Stimulated activated CD8-positive, alpha-beta memory T cell treated with anti-CD3 and anti-CD28 coated beads, Interleukin-7, amount 100 ng/mL, for 1 hour (primary cell): ENCODE results near the gene ATF5.

ENCODE experiments used
- DNase-seq, 2 donors: peaks; one replicate each; pipeline ENCODE4 v3.0.0-alpha.2; 2020; ENCODE audit warnings: low read depth in 2 of 2

ATF5 gene

DNA sequence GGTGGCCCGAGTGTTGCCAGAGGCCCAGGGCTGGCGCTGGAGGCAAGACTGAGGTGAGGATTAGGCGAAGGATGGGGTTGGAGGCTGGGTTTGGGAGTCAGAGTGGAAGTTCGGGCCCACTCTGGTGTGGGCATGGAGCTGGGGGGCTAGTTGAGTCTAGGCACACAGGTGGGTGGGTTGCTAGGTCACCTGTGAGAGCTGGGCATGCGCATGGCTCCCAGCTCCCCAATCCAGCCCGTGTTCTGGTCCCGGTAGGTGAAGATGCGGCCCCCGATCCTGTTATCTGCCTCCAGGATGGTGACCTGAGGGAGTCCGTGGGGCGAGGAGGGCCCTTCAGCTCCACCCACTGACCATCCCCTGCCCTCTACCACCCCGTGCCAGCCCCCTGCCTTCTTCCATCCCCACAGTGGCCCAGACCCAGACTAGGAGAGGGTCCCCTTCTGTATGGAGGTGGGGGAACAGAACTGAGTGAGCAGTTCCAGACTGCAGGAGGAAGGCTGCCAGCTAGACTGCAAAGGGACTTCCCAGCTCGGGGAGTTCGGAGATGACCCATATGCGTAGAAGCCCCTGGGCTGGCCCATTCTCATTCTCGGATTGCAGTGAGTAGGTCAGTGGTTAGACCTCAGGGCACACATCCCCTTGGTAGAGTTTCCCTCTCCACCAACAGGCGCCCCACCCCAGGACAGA lies 34.0 kb upstream of the ATF5 start:
- no peak for DNase-seq

DNA sequence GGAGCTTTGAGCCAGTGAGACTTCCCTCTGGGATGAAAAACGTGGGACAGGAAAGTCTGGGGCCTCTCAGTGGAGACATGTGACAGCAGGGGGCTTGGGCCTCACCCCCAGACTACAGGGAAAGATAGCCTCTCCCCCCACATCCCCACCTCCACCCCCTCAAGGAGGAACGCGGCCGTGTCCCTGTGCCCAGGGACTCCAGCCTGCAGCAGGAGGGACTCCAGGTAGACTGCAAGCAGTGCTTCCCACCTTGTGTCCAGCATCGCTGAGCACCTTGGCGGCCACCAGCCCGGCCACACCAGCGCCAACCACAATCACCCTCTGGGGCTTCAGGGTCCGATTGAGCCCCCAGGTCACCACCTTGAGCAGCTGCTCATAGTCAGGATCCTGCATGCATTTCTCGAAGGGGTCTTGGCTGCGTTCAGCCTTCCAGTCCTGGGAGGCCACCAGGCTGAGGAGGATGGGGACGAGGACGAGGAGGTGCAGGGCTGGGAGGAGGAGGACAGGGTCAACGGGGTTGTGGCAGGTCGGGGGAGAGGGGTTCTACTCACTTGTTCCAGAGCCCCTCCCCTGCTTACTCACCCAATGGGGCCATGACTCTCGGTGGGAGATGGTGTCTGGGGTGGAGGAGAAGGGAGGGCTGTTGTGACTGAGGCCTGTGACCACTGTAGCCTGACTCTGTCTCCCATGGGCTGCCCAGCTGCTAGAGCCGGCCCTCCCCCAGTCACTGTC lies 33.3 kb upstream of the ATF5 start:
- DNase-seq = no peak

DNA sequence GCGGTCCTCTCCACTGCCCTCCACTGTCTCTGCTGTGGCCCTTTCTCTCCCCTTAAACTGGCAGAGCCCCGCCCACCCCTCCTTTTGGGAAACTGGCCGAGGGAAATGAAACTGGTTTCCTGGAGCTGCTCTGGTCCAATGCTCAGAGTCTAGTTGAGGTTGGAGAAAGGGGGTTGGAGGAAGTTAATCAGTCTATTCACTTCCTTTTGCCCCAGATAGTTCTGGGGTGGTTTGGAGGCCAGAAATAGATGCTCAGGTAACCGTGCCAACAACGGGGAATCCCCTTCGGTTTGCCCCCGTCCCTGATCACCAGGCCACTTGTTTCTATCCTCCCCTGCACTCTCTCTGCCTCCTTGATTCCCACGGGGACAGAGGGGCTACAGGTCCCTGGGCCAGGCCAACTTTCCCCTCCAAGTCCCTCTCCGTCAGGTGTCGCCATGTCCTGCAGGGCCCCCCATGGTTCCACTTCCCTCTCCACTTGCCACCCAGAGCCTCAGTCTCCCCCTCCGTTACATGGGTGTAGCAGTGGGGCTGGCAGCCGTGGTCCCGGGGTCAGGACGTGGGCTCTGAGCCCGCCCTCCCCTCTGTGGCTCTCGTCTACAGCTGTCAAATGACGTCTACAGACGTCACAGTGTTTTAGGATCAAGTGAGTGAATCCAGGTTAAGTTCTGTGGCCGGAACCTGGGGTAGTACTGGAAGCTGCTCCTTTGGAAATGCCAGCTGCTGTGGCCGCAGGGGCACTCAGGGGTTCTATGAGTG lies 32.0 kb upstream of the ATF5 start, which contains the start of gene IL4I1:
IL4I1 (minus strand) TSS at position 25 of the 759 bp plus-strand sequence. CDS start 727 bp downstream, outside the sequence.
- peak; percentile 20 to 35 for DNase-seq

DNA sequence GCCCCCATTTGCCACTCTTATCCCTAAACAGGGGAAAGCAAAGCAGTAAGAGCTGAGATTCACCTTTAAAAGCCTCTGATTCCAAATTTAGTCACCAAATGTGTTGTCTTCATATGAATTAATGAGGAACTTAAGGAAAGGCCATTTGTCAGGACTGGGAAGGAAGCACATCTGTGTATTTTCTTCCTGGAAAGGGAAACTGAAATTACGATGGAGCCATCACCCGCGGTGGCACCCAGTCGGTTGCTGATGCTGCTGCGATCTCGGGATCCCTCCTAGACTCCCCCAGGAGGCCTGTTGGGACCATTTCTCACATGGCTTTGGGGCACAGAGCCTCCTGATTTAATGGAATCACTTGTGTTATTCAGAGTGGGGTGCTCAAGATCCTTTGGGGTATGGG lies 24.9 kb upstream of the ATF5 start:
- DNase-seq = no peak

DNA sequence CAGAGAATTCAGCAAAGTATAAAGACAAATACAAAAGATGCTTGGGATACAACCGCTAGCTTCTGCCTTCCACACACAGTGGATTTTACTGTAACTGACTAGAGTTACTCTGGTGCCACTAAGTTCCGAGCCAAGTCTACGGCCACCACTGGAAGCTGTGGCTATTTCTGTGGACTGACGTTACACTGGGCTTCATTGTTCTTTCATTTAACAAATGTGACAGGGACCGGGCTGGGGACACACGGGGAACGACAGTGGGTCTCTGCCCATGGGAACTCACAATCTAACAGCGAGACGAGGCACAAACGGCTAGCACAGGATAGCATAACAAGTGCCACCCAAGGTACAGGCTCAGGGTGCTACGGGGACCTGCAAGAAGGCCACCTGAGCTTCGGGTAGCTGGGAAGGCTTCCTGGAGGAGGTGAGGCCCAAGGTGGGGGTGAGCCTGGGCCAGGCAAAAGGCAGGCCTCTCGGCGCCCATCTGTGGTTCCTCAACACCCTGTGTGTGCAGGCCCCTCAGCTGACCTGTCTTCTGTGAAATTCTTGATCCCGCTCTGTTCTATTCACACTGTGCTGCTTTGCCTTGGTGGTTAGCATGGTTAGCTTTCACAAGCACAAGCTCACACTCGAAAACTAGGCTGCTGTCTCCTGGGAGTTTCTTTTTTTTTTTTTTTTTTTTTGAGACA lies 22.0 kb upstream of the ATF5 start:
- no peak for DNase-seq

DNA sequence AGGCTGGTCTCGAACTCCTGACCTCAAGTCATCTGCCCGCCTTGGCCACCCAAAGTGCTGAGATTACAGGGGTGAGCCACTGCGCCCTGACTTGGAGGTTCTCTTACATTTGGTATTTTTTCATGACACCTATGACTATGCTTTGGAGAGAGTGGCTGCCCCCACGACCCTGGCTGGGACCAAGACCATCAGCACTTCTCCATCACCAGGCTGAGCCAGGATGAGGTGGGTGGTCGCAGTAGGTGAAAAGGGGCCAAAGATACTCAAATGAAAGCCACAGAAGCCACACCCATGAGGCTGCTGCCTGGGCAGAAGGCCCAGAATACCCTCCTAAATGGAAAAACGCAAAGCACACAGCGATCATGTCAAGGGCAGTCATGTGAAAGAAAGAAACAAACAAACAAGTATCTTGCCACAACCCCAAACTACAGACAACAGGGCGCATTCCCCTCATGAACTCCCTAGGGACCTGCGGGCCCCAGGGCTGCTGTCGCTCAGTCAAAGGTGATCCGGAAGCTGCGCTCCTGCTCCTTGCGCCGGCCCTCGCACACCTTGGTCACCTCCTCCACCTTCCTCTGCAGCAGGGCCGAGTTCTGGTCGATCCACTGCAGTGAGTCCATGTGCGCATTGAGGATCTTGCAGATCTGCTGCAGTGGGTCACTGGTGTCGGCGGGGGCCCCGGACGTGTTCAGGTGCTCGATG lies 21.1 kb upstream of the ATF5 start:
- no peak for DNase-seq

DNA sequence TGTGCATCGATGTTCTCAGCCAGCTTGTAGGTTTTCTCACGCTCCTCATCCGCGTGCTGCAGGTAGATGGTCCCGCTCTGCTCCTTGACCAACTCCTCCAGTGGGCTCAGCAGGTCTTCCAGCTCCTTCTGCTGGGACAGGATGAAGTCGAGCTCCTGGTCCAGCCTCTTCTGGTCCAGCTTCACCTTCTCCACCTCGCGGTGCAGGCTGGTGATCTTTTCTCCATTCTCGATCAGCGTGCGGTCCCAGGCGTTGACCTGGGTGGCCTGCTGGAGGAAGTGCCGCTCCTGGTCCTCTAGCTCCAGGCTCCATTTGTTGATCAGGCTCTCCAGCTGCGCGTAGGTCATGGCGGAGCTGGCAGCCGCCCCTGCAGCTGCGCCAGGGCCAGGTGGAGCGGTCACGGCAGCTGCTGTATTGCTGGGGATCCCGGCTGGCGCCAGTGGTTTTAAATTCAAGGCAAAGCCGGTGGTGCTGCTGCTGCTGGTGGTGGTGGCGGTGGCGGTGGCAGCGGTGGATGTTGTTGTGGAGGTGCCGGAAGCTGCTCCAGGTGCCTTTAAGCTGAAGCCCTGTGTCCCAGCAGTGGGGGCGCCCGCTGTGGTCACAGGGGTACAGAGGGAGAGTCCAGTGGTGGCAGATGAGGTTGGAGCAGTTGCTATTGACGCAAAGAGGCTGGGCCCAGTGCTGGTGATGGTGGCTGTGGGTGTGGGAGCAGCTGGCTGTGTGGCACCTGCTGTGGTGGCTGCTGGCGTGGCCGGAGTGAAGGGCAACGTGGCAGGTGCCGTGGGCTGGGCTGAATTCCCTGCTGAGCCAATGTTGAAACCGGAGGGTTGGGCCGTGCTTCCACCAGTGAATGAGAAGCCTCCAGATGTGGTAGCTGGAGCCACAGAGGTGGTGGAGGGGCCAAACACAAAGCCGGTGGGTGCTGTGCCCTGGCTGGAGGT lies 20.3 kb upstream of the ATF5 start:
- DNase-seq = no peak

DNA sequence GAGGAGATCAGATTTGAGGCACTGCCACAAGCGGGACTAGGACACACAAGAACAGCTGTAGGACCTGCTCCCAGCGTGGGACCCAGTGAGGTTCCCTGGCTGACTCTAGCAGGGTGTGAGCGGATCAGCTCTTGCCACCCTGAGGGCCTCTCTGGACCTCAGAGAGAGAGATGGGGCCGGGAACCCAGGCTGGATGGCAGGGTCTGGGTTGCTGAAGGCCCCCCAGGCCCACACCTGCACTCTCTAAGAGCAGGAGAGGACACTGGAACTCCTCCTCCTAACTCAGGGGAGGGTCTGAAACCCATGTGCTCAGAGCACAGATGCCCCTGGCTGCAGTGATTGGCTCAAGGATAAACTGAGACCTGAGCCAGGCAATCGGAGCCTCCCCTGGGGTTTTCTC lies 18.8 kb upstream of the ATF5 start:
- no peak for DNase-seq

DNA sequence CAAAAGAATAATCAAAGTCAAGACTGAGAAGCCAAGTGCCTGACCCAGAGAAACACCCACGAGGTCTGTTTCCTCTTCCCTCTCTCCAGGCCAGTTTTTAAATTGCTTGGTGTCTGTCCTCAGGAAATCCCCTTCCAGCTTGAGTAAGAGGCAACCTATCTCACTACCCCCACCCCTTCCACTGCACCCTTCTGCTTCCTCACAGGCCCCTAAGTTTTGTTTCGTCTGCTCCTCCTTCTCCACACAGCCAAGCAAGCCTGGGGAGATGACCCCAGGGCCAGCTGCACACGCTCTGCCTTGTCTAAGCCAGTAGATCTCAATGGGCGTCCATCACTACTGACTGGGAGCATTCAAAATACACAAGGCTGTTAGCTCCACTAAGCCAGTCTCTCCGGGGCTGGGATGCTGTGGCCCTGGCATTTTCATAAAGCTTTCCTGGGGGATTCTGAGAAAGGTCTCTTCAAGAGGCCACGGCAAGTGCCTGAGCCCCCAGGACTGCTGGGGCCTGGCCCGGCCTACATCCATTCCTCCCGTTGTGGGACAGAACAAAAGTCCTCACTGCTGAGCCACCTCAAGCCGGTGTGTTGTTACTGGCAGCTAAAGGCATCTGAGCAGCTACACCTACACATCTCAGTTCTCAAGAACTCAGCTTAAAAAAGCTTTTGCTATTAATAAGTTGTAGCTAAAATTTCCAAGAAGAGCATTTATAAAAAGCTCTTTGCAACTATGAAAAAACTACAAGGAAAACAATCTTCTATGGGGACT lies 17.4 kb upstream of the ATF5 start:
- no peak for DNase-seq

DNA sequence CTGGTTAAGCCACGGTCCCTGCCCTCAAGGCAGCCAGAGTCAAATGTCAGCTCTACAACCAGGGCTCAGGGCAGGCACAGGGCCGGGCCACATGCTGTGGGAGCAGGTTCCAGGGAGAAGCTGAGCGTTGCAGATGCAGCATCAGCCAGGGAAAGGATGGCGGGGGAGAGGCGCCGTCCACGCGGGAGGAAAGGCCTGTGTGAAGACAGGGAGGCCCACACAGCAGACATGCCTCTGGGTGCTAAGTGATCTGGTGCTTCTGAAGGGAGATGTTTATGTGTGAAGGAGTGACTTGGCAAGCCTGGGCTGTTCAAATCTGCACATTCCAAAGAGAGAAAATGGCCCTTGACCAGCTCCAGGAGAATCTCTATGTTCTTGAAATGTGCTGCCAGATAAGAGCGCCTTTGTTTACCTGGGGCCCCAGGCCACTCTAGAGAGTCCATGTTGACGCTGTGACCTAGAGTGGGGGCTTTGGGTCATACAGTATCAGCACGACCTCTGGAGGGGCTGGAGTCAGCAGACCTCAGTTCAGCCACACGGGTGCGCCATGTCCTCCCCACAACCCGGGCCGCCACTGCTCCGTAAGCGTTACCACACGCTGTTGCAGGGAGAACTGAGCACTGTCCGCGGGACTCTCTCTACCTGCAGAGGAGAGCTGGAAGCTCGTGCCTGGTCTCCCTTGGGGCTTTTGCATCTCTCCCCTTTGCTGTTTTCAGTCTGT lies 15.9 kb upstream of the ATF5 start:
- DNase-seq = no peak

DNA sequence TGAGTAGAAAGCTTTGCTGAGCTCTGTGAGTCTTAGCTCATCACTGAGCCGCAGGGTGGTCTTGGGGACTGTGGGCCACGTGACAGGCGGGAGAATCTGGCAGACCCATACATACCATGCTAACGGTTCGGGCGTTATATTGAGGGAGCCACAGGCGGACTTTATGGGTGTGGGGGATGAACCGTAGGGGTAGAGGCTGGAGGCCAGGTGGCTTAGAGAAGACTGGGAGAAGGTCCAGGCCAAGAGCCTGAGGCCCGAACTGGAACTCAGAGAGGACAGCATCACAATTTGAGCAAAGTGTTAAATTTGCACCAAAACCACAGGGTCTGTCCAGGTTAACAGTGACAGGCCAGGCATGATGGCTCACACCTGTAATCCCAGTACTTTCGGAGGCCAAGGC lies 15.3 kb upstream of the ATF5 start:
- no peak for DNase-seq

DNA sequence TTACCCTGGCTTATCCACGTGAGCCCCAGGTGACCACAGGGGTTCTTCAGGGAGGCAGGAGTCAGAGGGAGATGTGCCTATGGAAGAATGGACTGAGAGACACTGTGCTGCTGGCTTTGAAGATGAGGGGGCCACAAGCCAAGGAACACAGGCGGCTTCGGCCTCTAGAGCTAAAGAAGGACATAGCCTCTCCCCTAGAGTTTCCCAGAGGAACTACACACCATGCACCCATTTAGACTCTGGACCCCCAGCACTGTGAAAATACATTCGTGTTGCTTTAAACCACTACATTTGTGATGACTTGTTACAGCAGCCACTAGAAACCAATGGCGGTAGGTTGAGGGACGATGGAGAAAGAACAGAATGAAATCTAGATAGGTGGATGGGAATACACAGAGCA lies 13.7 kb upstream of the ATF5 start:
- DNase-seq = no peak

DNA sequence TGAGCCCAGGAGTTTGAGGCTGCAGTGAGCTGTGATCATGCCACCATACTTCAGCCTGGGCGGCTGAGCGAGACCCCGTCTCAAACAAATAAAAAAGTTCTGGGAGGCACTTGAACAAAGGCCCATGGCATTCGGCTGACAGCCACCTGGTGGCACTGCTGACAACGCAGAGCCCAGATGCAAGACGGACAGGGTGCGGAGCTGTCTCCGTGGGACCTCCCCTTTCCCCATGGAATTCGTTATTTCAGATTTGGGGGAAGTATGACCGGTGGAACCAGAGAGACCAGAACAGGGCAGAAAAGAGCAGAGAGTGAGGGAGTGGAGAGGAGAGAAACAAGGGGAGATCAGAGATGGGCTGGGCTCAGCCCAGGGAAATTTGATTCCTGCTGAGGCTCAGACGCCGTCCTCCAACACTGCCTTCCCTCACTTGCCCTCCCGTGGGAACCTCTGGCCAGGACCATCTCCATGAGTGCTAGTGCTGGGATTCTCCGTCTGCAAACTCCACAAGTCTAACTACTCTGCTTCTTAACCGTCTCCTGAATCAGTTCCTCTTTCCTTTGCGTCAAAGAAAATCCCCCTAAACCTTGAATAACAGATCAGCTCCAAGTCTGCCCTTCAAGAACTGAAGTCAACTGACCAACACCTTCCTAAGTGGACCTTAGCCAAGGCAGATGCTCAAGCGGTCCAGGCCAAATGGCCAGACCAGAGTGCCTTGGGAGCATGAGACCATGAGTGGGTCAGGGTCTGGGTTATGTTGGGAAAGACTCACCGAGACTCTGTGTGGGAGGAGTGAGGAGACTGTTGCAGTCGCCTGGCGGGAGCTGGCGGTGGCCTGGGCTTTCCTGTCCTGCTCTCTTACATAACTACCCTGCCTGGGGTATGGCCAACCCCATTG lies 11.9 kb upstream of the ATF5 start:
- DNase-seq = no peak

DNA sequence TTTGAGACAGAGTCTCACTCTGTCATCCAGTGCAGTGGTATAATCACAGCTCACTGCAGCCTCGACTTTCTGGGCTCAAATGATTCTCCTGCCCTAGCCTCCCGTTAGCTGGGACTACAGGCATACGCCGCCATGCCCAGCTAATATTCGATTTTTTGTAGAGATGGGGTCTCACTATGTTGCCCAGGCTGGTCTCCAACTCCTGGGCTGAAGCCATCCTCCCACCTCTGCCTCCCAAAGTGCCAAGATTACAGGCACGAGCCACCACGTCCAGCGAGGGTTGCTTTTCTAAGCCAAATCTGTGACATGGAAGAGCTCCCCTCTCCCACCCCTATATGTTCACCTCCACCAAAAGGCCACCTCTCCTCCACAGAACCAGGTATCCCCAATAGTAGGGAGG lies 10.9 kb upstream of the ATF5 start:
- no peak for DNase-seq

DNA sequence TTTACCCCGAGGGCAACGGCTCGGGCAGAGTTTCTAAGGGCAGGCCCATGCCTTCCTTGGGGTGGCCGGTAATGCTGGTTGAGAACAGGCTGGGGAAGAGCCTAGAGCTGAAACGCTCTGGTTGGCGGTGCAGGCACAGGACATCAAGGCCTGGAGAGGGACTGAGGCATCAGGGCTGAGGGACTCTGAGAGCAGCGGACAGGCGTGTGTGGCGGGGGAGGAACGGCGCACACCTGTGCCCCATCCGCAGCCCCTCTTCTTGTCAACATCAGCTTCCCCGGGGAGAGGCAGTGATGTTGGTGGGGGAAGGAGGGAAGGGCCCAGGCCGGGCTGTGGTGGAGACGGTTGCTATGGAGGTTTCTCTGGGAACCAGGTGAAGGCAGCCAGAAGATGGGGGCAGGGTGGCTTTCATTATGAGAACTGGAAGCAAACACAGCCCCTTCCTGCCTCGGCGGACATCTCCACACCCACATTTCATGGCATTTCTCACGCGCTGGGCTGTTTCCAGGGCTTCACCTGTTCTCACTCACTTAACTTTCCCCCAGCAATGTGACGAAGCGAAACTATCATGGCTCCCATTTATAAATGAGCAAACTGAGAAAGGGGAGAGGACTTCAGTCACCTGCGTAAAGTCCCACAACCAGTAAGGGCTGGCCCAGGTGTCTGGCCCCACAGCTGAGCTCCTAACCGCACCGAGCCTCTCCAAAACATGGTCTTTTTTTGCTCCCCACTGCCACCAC lies 8.2 kb upstream of the ATF5 start:
- DNase-seq = no peak

DNA sequence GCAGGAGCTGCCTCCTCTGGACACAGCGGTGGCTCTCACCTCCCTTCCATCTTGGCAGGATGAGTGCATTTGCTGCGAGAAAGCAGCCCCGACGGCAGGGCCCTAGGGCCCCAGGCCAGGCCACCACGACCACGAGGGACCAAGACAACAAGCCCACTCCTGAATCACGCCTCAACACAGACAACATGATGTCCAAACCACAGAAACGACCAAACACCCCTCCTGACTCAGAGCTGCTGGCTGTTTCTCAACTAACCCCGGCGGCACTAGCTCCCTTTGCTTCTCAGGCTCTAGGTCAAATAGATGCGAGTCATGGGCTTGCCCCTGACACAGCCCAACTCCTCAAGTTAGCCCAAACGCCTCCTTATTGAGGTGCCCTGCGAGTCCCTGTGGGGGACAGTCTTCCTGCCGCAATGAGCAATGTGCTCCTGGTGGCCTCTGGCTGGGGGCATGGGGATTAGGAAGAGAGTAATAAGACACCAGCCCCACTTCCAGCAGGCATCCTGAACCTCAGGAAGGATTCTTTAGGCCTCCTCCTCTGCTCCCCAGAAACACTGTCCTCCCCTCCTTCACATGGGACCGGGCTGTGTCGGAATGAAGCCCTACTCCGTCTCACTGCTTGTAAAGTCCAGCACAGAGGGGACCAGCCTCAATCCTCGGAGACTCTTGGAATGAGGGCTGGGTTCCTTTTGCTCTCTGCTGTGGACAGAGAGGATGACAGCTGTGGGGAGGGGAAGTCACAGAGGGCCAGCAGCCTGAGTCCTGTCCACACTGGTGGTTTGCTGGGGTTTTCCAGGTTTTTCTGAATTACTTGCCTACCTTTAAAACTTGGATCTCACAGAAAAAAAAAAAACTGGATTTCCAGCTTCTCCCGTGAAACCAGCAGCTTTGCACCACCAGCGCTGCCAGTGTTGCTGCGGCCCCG lies 6.9 kb upstream of the ATF5 start:
- no peak for DNase-seq
